Esophagus muscularis mucosa (tissue), 4 donors: ENCODE results near the gene CYP26B1. TPM values are rescaled to one million over a fixed set of nuclear protein-coding genes. Genes with fewer than 3 reads are reported as not detected.

Source experiments
- DNase-seq: peaks from one replicate; pipeline ENCODE4 v3.0.0-alpha.2; 2017; ENCODE audit errors: extremely low spot score
- H3K27ac ChIP-seq, 4 donors: fragments of 200-600 bp; sonication (generic); replicated peaks in 1 of 4; 1 replicate in 3 of 4; 2 replicates in 1 of 4; pipeline ENCODE4 v1.5.1; 2016 to 2019; ENCODE audit warnings: mild to moderate bottlenecking in 1 of 4
- H3K27me3 ChIP-seq, 4 donors: fragments of 200-600 bp; sonication (generic); one replicate each; pipeline versions ENCODE4 v1.5.1 to v1.6.0; 2016 to 2019
- H3K36me3 ChIP-seq, 4 donors: fragments of 200-600 bp; sonication (generic); one replicate each; pipeline ENCODE4 v1.5.1; 2016 to 2019
- H3K4me1 ChIP-seq, 4 donors: fragments of 200-600 bp; sonication (generic); one replicate each; pipeline ENCODE4 v1.5.1; 2016 to 2019
- H3K4me3 ChIP-seq, 4 donors: fragments of 200-600 bp; sonication (generic); 1 replicate in 2 of 4; 2 replicates in 2 of 4; pipeline ENCODE4 v1.5.1; 2016 to 2019; ENCODE audit warnings: mild to moderate bottlenecking in 4 of 4, moderate library complexity in 1 of 4
- H3K9me3 ChIP-seq, 4 donors: fragments of 200-600 bp; sonication (generic); 1 replicate in 3 of 4; 2 replicates in 1 of 4; pipeline ENCODE4 v1.5.1; 2016 to 2019
- CTCF ChIP-seq, 3 experiments: fragments of 200-600 bp in 2 of 3; fragments of 450-650 bp in 1 of 3; sonication (generic) in 2 of 3; IDR thresholded peaks; one replicate each; pipeline ENCODE4 v1.5.1; 2017 to 2019; ENCODE audit warnings: antibody characterized with exemption in 3 of 3, mild to moderate bottlenecking in 2 of 3, moderate library complexity in 1 of 3
- EP300 ChIP-seq: sonication (generic); formaldehyde crosslinking; IDR thresholded peaks from one replicate; pipeline ENCODE4 v1.6.1; 2017; ENCODE audit warnings: antibody characterized with exemption
- POLR2A ChIP-seq: fragments of 450-650 bp; IDR thresholded peaks from one replicate; pipeline ENCODE4 v1.6.1; 2017; ENCODE audit warnings: antibody characterized with exemption, moderate library complexity, mild to moderate bottlenecking, low read depth
- POLR2AphosphoS5 ChIP-seq, 2 donors: sonication (generic); formaldehyde crosslinking; IDR thresholded peaks; one replicate each; pipeline ENCODE4 v1.6.1; 2017; ENCODE audit warnings: antibody characterized with exemption in 2 of 2
- WGBS: methylation state at CpG from one replicate; pipeline ENCODE4 v1.1.5; 2018; 5-methylcytosine and 5-hydroxymethylcytosine counted together
- intact Hi-C: fragments of 100-400 bp; cut with DNase I; formaldehyde crosslinking; loops from one replicate; pipeline ENCODE4 v1.15.1; 2023
- total RNA-seq, 4 donors: library from RNA; depleted of rRNA; stranded (reverse); fragments of >200 nt; gene quantifications; one replicate each; pipeline versions ENCODE4 v1.1.0 to v1.2.1, GENCODE V29; 2016

CYP26B1 gene
- total RNA-seq, 4 donors from 2014 or later = 1.2 to 3.6 (median 2.4) TPM

GRCh38 chr2:72138011-72138881 lies 9.4 kb downstream of the CYP26B1 start:
- Histone ChIP-seq H3K4me3 (no peak overlapping the region), H3K9me3 (no peaks in the 10 kb centered on the region), H3K4me1 (peaks cover 24 to 34% (median 29%) of the 10 kb centered on the region in 4 donors), H3K36me3 (no peaks in the 10 kb centered on the region), H3K27ac (no peak overlapping the region), H3K27me3 (peaks cover 0 to 6% (median 0%) of the 10 kb centered on the region in 4 donors)
- intact Hi-C loops = loop anchor here (5.0 kb wide), 1 partner anchor 336 kb away; no protein-coding TSS in a partner anchor
- WGBS = 78% methylated on average over 17 of the region's 24 CpGs
- no peak for DNase-seq
- no peak for TF ChIP-seq POLR2AphosphoS5 (IDR thresholded peaks at IDR 0.05)

DNA sequence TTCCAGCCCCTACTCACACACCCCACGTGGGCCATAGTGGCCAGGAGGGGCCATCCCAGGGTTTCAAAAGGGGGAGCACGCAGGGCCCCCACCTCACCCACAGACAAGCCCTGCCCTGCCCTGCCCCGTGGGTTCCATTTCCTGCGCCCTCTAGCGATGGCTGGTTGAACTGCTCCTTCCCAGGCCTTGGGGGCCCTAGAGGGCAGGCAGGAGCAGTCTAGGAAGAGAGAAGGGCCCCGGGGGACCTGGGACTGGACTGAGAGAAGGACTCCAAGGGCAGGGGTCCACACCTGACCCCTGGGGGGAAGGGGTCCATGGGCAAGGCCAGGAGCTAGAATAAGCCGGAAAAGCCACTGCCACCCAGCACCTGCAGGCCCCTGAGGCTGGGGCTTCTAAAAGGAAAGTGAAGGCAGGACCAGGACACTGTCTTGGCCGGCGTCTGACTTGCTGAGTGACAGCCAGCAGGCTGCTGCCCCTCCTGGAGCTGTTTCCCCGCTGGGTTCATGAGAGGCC lies 10.1 kb downstream of the CYP26B1 start:
- TF ChIP-seq CTCF (IDR thresholded peaks at IDR 0.05) (peak; percentile 66 to 92 (median 67)), POLR2AphosphoS5 (IDR thresholded peaks at IDR 0.05) (no peak)
- Histone ChIP-seq H3K27me3 (peaks cover 0 to 8% (median 0%) of the 10 kb centered on the region in 4 donors), H3K36me3 (no peaks in the 10 kb centered on the region), H3K27ac (no peak overlapping the region), H3K9me3 (no peaks in the 10 kb centered on the region), H3K4me1 (peaks cover 17 to 27% (median 23%) of the 10 kb centered on the region in 4 donors), H3K4me3 (no peak overlapping the region)
- intact Hi-C loops = loop anchor here (5.0 kb wide), 1 partner anchor 335 kb away; no protein-coding TSS in a partner anchor
- DNase-seq = no peak
- 44% methylated on average over 5 of the region's 10 CpGs for whole genome bisulfite sequencing

DNA sequence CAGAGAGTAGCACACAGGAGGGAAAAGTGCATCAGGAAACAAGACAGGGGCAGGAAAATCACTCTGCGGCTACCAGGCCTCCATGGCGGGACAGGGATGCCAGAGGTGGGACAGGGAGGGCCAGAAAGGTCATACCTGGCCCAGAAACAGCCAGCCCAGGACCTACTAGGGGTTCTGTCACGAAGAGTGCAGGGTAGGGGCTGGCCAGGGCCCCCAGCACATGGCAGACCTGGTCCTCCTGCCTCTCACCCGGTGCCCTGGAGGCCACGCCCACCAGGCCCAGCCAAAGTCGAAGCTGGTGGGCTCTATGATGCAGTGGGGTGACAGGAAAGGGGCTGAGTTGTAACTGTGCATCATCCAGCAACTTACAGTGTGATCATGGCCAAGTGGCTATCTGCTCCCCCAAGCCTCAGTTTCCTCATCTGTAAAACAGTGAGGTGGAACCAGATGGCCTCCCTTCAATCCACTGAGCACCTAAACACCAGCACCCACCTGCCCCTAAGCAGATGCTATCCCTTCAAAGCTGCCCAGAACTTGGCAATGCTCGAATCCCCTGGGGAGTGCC lies 10.6 kb downstream of the CYP26B1 start:
- 72% methylated on average over 6 of the region's 7 CpGs for WGBS
- Histone ChIP-seq H3K27me3 (peaks cover 0 to 13% (median 0%) of the 10 kb centered on the region in 4 donors), H3K4me3 (no peak overlapping the region), H3K27ac (no peak overlapping the region), H3K4me1 (peaks cover 15 to 21% (median 17%) of the 10 kb centered on the region in 4 donors), H3K36me3 (no peaks in the 10 kb centered on the region), H3K9me3 (no peaks in the 10 kb centered on the region)
- TF ChIP-seq POLR2AphosphoS5 (IDR thresholded peaks at IDR 0.05) (no peak), EP300 (no peak), CTCF (IDR thresholded peaks at IDR 0.05) (no peak), POLR2A (no peak)
- intact Hi-C loops = loop anchor here (5.0 kb wide), 1 partner anchor 335 kb away; no protein-coding TSS in a partner anchor
- DNase-seq = no peak

- intact Hi-C loops = loop anchor here (5.0 kb wide), 1 partner anchor 334 kb away; no protein-coding TSS in a partner anchor
- Histone ChIP-seq H3K27ac (no peak overlapping the region), H3K4me3 (no peak overlapping the region), H3K9me3 (no peaks in the 10 kb centered on the region), H3K4me1 (peaks cover 15 to 21% (median 17%) of the 10 kb centered on the region in 4 donors), H3K36me3 (no peaks in the 10 kb centered on the region), H3K27me3 (peaks cover 0 to 20% (median 0%) of the 10 kb centered on the region in 4 donors)
- WGBS = 89% methylated on average over 9 of the region's 10 CpGs
- no peak for TF ChIP-seq CTCF (IDR thresholded peaks at IDR 0.05)
- no peak for TF ChIP-seq POLR2AphosphoS5 (IDR thresholded peaks at IDR 0.05)
- TF ChIP-seq EP300 = no peak
- no peak for TF ChIP-seq POLR2A
- no peak for DNase-seq
Observed at GRCh38 chr2:72136331-72136730, 11.3 kb downstream of the CYP26B1 start.

GRCh38 chr2:72135921-72136320 lies 11.7 kb downstream of the CYP26B1 start:
- intact Hi-C loops = loop anchor here (5.0 kb wide), 1 partner anchor 334 kb away; no protein-coding TSS in a partner anchor

More at GRCh38 chr2:72135921-72136320, 11.7 kb downstream of the CYP26B1 start:
- Histone ChIP-seq H3K9me3 (no peaks in the 10 kb centered on the region), H3K36me3 (no peaks in the 10 kb centered on the region), H3K27ac (no peak overlapping the region), H3K4me3 (no peak overlapping the region), H3K4me1 (peaks cover 15 to 21% (median 17%) of the 10 kb centered on the region in 4 donors), H3K27me3 (peaks cover 0 to 24% (median 0%) of the 10 kb centered on the region in 4 donors)
- 90% methylated on average over 8 of the region's 8 CpGs for WGBS
- TF ChIP-seq POLR2AphosphoS5 (IDR thresholded peaks at IDR 0.05) (no peak), CTCF (IDR thresholded peaks at IDR 0.05) (no peak), EP300 (no peak), POLR2A (no peak)
- DNase-seq = no peak
